HG03108 (cell line): ENCODE data around the gene GATA6.

ENCODE experiments used
- ATAC-seq: cut with Tn5 transposase; IDR thresholded peaks from one replicate; pipeline ENCODE4 v1.9.1; 2021; ENCODE audit warnings: moderate library complexity; ENCODE audit not compliant: unreplicated experiment

GATA6 gene

DNA sequence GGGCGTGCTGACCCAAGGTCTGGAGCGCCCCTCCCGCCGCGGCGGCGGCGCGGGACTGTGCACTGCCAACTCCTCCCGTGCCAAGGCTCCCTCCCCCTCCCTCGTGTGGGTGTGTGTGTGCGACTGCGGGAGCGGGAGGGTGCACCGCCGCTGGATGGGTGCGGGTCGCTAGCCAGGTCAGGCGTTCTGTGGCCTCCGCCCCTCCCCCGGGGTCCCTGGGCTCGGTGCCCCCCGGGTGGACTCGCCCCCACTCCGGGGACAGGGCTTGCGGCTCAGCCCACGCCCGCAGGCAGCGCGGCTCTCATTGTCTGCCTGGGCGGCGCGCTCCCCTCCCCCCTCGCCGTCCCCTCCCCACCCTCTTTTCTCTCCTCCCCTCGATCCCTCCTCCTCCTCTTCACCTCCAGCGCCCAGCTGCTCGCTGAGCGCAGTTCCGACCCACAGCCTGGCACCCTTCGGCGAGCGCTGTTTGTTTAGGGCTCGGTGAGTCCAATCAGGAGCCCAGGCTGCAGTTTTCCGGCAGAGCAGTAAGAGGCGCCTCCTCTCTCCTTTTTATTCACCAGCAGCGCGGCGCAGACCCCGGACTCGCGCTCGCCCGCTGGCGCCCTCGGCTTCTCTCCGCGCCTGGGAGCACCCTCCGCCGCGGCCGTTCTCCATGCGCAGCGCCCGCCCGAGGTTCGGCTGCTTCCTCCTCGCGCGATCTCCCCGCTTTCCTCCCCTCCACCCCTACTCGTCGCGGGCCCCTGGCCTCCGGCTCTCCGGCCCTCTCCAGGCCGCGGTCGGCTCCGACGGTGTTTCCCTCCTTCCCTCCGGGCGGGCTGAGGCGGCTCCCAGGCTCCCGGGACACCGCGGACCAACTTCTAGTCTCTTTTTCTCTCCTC is at the start of gene GATA6:
TSS of gene GATA6 (plus strand) at position 579 of the 878 bp plus-strand sequence. CDS start 1,556 bp downstream, outside the sequence.
- ATAC-seq: no peak

DNA sequence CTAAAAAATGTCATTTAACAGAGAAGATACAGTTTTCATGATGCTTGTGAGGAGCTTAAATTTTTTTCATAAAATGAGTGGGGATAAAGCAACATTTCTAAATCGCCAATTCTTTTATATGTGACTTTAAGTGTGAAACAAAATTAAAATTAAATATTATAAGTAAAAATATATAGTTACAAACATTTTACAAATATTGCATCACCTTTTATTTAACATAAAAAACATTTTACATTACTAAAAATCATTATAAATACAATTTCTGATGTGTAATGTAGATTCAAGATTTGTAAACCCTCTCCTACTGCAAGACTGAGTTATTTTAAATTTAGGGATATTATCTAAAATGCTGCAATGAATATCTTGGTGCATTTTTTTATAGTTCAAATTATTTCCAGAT is 44.4 kb upstream of the GATA6 start:
- ATAC-seq: no peak

DNA sequence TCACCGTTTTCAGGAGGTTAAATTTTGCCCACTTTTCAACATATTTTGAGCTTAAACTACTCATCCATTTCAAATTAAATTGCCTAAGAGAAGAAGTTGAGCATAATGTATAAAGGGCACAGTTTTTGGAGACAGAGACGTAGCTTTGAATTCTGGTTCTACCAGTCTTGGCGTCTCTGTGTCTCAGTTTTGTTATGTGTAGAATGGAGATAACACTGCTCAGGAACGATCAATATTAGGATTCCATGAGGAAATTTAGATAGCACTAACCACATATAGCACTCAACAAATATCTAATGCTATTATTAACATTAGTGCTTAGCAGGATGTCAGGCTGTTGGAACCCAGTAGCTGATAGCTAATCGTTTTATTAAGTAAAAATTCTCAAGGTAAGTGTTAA is 40.4 kb upstream of the GATA6 start:
- ATAC-seq: no peak

DNA sequence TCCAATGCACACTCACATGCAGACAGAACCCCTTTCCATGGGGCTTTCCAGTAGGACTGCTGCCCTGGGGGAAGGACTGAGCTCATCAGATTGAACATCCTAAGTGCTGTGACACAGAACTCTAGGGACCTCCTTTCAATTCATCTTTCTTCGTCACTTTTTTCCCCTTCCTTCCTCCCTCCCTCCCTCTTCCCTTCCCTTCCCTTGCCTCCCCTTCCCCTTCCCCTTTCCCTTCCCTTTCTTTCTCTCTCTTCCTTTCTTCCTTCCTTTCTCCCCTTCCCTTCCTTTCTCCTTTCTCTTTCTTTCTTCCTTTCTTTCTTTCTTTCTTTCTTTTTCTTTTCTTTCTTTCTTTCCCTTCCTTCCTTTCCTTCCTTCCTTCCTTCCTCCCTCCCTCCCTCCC is 39.6 kb upstream of the GATA6 start:
- ATAC-seq: no peak

DNA sequence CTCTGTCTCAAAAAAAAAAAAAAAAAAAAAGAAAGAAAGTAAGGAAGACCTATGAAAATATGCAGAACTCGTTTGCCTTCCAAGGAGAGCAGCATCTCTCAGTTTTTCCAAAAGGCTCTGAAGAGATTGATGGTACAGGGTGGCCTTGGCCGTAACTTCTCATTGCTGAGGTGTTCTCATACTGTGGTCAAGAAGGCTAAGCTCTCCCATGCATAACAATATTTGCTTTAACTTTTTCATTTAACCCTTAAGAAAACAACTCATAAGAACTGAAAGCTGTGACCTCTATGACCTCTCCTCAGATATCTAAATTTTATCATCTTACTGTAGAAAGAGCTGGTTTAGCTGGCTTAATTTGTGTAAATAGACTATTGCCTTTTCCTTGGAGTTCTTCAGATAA is 37.1 kb upstream of the GATA6 start:
- no peak for ATAC-seq

DNA sequence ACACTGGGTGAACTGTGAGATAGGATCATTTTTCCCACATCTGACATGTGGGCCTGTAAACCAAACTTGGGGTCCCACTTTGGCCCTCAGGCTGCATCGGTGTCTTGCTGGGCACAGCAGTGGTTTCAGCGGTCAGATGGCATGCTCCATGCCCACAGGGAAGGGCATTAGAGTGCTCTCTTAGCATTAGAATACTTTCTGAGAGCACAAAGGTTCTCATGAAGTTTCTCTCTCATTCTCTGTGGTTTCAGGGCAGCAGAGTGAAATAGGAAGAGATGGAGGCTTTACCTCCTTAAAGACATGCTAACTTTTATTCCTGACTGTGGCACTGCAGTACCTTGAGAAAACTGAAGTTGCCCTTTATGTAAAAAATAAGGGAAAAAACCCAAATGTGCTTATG is 36.6 kb upstream of the GATA6 start:
- ATAC-seq: no peak

DNA sequence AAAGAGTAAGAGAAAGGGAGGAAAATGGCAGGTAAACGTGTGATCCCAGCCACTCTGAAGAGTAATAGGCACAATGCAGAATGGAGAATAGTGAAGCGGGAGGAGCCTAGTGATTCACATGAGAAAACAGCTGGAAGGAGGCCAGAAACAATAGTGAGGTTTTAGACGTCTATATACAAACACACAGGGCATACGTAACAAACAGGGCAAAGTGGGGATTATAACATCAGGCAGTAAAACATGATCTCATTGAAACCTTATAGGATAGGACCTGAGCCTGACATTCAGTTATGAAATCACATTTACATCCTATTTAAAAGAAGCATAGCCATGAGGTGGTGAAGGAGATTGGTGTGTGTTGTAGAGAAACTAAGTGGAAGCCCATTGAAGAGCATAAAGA is 33.0 kb upstream of the GATA6 start:
- ATAC-seq: no peak

DNA sequence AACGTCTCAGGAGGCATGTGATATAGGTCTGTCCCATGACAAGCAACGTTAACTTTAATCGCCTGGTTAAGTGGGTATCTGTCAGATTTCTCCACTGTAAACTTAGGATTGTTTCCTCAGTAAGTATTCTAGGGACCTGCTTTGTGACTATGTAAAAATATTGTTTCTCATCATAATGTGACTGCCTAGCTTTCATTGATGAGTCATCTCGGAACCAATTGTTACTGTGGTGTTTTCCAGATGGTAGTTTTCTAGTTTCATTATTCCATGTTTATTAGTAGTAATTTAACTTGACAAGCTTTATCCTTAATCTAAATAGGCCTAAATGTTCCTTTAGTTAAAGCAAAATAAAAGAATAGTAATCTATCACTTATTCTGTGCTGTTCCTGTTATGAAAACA is 28.2 kb upstream of the GATA6 start:
- no peak for ATAC-seq

DNA sequence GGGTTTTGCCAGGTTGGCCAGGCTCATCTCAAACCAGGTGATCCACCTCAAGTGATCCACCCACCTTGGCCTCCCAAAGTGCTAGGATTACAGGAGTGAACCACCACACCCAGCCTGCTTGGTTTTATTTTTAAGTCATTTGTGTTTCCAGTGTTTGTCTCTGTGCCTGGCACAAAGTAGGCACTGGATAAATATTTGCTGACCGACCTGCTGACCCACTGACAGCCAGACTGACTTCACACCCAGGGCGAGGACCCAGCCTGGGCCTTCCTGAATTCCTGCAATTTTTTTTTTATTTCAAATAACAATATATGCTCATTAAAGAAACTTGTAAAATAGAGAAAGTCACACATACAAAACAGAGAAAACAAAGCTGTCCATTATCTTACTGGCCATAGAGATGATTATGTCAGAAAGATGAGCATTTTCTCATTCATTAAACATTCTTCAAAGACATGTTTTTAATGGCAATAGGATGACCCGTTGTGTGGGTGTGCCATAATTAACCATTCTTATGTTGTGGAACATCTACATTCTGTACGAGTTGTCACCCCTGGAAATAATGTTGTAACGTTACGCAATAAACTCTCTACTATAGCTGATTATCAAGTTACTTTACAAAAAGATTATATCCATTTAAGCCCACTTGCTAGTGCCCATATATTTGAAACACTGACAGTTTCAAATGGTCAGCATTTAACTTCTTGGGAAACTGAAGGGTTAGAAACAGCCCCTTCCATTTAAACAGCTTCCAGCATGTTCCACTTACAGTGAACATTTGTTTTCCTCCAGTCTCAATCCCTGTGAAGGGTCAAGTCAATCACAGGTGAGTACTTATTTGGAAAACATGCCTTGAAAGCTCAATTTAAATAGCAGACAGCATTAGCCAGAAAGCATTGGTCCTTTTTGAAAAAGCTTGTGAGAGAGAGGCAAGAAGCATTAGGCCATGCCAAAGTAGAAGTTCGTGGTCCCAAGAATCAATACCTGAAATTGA is 25.7 kb upstream of the GATA6 start:
- ATAC-seq: no peak

DNA sequence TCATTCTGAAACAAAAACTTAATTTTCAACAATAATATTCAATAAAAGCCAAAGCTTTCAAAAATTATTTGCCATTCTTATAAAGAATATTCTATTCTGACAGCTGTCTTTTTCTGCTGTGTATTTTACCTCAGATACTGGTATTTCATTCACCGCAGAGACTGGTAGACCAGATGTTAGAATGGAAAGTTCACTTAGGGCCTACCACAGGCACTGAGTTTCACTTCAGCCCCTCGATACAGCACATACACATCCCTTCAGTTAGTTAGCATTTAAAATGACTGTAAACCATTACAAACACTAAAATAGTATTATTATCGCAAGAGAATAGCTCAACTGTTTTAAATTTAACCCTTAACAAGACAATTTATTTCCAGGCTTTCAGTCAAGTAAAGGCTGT is 24.2 kb upstream of the GATA6 start:
- ATAC-seq: no peak

DNA sequence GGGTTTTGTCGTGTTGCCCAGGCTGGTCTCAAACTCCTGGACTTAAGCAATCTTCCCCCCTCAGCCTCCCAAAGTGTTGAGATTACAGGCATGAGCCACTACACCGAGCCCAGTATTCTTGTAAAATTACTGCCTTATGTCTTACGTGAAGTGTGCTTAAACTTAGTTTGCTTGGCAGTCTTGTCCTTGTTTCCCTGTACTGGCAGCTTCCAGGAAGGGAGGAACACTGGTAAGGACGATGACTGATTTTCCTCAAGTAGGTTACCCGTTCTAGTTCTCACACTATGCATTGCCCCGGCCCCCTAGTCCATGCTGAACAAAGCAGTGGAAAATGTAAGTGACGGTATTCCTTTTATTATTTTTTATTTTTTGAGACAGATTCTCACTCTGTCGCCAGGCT is 19.7 kb upstream of the GATA6 start:
- no peak for ATAC-seq

DNA sequence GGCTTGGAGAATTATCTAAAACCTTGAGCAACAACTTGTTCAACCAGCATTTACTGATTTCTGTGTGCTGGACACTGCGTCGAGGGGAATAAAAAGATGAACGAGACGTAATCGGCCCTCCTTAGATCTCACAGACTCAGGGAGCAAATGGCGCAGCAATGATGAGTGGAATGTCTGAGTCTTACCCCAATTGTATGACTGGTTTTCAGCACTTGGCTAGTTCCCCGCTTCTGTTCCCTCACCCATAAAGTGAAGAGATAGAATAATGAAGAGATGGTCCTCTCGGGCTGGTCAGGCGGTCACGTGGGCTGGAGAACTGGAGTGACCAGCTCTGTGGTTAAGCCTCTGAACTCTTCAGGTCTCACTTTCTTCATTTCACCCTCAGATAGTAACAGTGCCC is 17.3 kb upstream of the GATA6 start:
- no peak for ATAC-seq

DNA sequence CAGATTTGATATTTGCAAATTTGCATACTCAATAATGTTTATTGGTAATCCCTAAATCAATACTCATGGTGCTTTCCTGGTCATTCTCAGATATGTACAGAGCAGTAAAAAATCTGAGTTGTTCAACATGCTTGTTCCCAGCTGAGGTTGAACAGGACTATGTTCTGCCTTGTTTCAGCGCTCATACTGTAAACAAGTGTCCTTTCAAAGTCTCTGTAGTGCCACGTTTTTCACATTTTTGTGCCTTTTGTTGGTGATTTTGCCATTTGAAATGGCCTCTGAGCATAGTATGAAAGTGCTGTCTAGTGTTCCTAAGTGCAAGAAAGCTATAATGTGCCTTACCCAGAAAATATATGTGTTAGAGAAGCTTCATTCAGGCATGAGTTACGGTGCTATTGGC is 16.0 kb upstream of the GATA6 start:
- ATAC-seq: no peak

DNA sequence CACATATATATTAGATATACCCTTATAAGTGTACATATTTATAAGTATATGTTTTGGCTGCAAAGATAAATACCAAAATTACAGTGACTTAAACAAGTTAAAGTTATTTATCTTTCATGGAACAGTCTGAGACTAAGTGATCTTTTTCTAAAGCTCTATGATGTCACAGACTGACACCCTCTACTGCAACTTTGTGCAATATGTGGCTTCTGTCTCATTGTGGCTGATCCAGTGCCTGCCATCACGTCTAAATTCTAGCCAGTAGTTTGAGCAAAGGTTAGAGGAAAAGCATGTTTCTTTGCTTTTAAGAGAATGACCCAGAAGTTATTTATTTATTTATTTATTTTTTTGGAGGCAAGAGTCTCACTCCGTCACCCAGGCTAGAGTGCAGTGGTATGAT is 13.8 kb upstream of the GATA6 start:
- ATAC-seq: no peak

DNA sequence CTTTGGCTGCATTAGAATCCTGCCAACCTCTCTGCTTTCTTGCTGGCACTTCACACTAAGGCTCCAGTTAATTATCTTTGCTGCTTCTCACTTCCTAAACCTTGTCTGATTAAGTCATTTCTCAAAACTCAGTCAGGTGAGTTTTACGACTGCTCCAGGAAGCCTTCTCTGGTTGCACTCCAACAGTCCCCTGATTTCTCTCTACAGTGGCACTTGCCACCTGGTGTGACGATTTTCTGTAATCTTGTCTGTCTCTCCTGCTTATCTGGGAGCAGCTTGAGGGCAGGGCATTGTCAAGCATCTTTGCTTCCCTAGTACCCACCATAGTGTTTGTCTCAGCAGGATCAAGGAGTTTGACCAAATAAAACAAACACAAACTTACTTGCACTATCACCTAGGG is 10.4 kb upstream of the GATA6 start:
- no peak for ATAC-seq

DNA sequence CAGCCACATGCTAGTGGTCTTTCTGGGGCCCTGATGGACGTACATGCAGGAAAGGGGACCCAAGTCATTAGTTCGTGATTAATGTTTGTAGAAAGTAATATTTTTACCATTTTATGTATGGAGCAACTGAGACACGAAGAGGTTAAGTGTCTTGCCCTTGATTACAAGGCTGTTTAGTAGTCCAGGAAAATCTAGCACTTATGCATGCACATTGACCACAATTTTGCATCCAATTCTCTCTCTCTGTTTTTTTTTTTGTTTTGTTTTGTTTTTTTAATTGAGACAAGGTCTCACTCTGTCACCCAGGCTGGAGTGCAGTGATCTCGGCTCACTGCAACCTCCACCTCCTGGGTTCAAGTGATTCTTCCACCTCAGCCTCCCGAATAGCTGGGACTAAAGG is 8.3 kb upstream of the GATA6 start:
- ATAC-seq: no peak

DNA sequence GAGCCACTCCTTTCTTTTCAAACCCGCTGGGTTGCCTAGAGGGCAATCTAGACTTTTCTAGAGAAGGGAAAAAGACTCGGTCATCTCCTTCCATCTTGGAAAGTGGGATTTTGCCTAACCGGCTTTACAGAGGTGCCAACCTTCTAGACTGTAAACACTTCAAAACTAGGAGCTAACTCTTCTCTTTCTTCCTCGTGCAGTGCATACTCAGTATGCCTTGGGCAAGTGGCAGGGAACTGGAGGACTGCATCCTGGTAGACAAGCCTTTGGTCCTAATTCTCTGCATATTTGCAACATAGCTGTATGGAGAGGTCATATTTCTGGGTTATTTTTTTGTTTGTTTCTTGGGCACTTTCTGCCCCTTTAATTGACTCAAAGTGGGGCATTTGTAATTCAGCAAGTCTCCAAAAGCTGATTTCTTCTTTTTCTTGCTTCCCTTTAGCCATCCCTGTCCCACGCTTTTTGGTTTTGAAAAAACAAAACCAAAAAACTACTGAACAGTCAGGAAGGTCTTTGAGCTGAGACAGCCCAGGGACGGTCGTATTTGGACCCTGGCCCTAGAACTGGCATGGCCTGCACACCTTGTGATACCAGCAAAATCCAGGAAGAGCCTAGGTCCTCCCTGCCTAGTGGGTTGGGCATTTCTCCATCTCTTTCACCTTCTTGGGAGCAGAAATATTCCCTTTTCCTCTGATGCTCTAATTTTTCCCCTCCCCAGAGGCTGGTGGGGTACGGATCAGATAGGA is 5.8 kb upstream of the GATA6 start:
- no peak for ATAC-seq

DNA sequence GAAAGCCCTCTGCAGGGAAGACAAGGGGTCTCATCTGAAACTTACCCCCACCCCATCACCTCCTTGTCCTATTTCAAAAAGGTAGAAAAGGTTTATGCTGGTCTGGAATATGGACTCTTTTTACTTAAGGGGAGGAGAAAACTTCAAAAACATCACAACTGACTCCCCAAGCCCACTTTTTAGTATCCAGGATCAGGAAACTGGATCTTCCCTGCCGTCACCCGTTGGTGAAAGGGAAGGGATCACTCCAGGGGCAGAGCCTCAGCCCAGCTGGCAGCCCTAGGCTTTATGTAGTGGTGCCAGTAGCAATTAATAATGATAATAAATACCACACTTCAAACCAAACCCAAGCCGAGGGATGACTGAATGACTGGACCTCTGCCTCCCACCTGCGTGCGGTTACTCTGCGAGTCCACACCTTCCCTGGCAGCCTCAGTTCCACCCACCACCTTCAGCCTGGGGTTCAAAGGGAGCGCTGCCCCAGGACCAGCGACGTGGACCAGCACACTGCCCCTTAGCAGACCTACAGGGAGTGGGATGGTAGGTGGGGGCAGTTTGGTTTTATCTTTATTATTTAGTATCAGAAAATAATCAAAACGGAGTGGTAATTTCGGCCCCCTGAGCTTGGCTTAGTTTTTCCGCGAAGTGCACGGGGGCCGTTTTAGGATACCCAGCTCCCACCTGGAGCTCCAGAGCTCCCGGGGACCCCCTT is 4.9 kb upstream of the GATA6 start:
- no peak for ATAC-seq

DNA sequence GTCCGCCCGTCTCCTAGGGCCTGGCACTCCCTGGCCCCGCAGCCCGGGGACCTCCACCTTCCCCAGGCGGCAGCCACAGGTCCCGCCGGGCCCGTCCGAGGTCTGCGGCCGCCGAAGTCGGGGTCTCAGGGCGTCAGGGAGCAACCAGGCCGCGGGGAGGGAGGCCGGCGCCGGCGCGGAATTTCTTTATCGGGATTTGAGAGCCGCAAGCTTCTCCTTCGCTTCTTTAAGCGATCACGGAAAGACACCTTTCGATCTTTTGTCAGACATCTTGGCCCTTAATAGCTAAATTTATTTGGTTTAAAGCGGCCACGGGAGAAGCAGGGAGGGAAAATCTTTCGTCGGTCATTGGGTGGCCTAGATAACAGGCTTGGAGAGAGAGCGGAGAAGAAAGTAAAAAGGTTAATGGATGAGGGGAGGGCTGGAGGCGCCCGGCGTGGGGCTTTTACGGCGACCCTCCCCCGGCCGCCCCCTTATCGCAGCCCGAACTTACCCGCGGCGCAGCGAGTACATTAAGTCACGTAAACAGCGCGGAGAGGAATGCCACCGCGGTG is 4.3 kb upstream of the GATA6 start:
- ATAC-seq: no peak

DNA sequence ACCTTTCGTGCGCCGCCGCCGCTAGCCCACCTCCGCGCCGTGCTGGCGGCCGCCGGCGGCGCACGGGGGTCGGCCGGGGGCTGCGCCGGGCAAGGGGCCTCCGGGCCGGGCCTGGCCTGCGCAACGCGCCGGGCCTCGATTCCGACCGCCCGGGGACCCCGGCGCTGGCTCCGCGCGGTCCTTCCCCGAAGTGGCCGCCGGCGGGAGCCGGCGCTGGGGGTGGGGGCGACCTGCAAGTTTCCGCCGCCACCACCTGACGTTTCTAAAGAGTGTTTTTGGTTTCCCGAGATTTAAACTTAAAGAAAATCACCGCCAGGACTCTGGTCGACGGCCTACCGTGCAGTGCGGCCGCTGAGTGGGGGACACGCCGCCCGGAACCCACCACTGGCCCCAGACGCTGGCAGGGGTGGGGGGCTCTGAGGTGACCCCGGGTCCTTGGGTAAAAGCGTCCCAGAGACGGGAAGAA is 3.8 kb upstream of the GATA6 start:
- ATAC-seq: no peak
